NT2/D1 (cell line): ENCODE results near the gene FOXRED1.

Experiments used
- YY1 ChIP-seq: IDR thresholded peaks from 2 replicates; pipeline ENCODE4 v1.6.1; 2011; ENCODE audit not compliant: insufficient read length, insufficient read depth
- ZNF274 ChIP-seq: IDR thresholded peaks from 2 replicates; pipeline ENCODE4 v1.6.1; 2011; ENCODE audit warnings: mild to moderate bottlenecking, low read depth, low read length

DNA sequence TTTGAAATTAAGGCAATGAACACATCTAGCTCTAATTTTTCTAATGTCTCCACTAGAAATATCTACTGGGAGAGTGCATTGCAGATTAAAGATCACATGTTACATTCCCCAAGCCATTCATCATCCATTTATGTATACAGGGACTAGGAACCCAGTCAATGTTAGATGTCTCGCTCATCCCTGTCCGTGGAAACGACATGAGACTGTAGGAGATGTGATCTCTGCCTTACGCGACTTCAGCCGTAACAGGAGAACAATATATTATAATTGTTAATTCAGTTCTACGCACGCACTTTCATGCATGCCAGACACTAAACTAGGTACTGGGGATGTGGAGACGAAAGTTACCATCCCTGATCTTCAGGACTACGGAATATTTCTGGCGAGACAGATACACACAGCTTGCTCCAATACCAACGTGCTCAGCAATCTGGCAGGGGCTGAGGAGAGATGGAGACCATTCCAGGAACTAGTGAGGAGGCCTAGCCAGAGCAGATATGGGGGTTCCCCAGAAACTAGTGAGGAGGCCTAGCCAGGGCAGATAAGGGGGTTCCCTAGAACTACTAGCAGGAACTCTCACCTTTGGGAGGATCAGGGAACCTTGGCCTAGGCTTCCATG is 35.6 kb downstream of the FOXRED1 start:
- TF ChIP-seq ZNF274 (no peak), YY1 (no peak)
